OCI-LY1 (cell line): ENCODE measurements around the gene SLC26A2.
A peak's percentile ranks its signal among the peaks of the same experiment; 100 is the strongest.

Source experiments
- H2AFZ ChIP-seq: fragments of 200-600 bp; sonication (generic), shearing (Covaris generic); 2 replicates; pipeline ENCODE4 v1.6.0; 2014; ENCODE audit warnings: antibody characterized with exemption, mild to moderate bottlenecking, low read length
- H3F3A ChIP-seq: fragments of 200-600 bp; sonication (generic), shearing (Covaris generic); 2 replicates; pipeline ENCODE4 v1.6.0; 2014; ENCODE audit warnings: mild to moderate bottlenecking, antibody characterized with exemption, low read length, moderate library complexity; ENCODE audit not compliant: insufficient read depth
- H3K27ac ChIP-seq: fragments of 200-600 bp; sonication (generic); 2 replicates; pipeline ENCODE4 v1.5.1; 2014; ENCODE audit warnings: low read length, mixed run types, mild to moderate bottlenecking, low read depth; ENCODE audit not compliant: poor library complexity, severe bottlenecking
- H3K27me3 ChIP-seq: fragments of 200-600 bp; sonication (generic); 2 replicates; pipeline ENCODE4 v1.6.0; 2014; ENCODE audit warnings: antibody characterized with exemption, mild to moderate bottlenecking, low read length, moderate library complexity; ENCODE audit not compliant: insufficient read depth
- H3K36me3 ChIP-seq: fragments of 200-600 bp; sonication (generic); 2 replicates; pipeline ENCODE4 v1.6.1; 2014; ENCODE audit warnings: mild to moderate bottlenecking, antibody characterized with exemption, low read length, moderate library complexity, mixed read lengths; ENCODE audit not compliant: insufficient read depth
- H3K4me1 ChIP-seq: fragments of 200-600 bp; sonication (generic); 2 replicates; pipeline ENCODE4 v1.5.1; 2014; ENCODE audit warnings: mild to moderate bottlenecking, low read length, moderate library complexity; ENCODE audit not compliant: insufficient read depth, severe bottlenecking
- H3K4me2 ChIP-seq: fragments of 200-600 bp; sonication (generic), shearing (Covaris generic); 2 replicates; pipeline ENCODE4 v1.6.1; 2014; ENCODE audit warnings: low read length
- H3K4me3 ChIP-seq: fragments of 200-600 bp; sonication (generic); 2 replicates; pipeline ENCODE4 v1.5.1; 2014; ENCODE audit warnings: low read length, low read depth, mild to moderate bottlenecking, mixed read lengths; ENCODE audit not compliant: poor library complexity, severe bottlenecking
- H3K79me2 ChIP-seq: fragments of 200-600 bp; shearing (Covaris generic); 2 replicates; pipeline ENCODE4 v1.6.1; 2016; ENCODE audit warnings: mixed run types, low read length, mixed read lengths; ENCODE audit not compliant: insufficient read depth
- H3K9ac ChIP-seq: fragments of 200-600 bp; sonication (generic), shearing (Covaris generic); 2 replicates; pipeline ENCODE4 v1.6.1; 2014; ENCODE audit warnings: mild to moderate bottlenecking, low read length, mixed read lengths
- H3K9me2 ChIP-seq: fragments of 200-600 bp; sonication (generic), shearing (Covaris generic); 2 replicates; pipeline ENCODE4 v1.6.1; 2014; ENCODE audit warnings: low read depth, mild to moderate bottlenecking, low read length, mixed read lengths
- H3K9me3 ChIP-seq: fragments of 200-600 bp; shearing (Covaris generic); 2 replicates; pipeline ENCODE4 v1.6.1; 2014; ENCODE audit warnings: low read length, mixed read lengths
- H4K20me1 ChIP-seq: fragments of 200-600 bp; sonication (generic), shearing (Covaris generic); 2 replicates; pipeline ENCODE4 v1.6.0; 2016; ENCODE audit warnings: mild to moderate bottlenecking, low read length; ENCODE audit not compliant: insufficient read depth
- EZH2 ChIP-seq: fragments of 200-600 bp; sonication (generic), shearing (Covaris generic); IDR thresholded peaks from 2 replicates; pipeline ENCODE4 v1.8.0; 2017; ENCODE audit warnings: borderline replicate concordance, mixed run types, mild to moderate bottlenecking, antibody characterized with exemption, low read length, moderate library complexity, mixed read lengths
- TF ChIP-seq, protein P1 (sequence below): fragments of 200-600 bp; sonication (generic), shearing (Covaris generic); IDR thresholded peaks from 2 replicates; pipeline ENCODE4 v1.5.1; 2017; ENCODE audit warnings: mild to moderate bottlenecking, antibody characterized with exemption, low read length, moderate library complexity, mixed read lengths

SLC26A2 gene

DNA sequence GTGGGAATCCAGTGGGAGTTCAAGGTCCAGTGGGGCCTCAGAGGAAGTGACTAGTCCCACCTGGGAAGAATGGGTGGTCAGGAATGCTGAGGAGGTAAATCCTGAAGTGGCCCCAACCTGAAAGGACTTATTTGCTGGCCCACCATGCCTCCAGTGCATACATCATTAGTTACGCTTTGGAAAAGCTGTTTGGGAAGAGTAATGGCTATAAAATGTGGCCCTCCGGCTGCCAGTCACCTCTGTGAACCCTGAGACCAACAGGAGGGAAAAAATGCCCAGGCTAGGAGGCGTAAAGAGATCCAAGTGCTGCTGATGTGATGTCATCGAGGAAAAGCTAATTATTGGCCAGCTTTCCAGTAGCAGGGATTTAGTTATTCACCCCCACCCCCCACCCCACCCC is 2.7 kb upstream of the SLC26A2 start:
- Histone ChIP-seq H3K27ac (no peak overlapping the region), H3K4me3 (no peak overlapping the region), H3K9ac (no peak overlapping the region), H4K20me1 (no peaks in the 10 kb centered on the region), H3K4me2 (no peak overlapping the region), H3K4me1 (peaks cover 24% of the 10 kb centered on the region), H3K36me3 (no peaks in the 10 kb centered on the region), H3K9me2 (no peaks in the 10 kb centered on the region), H2AFZ (no peak overlapping the region), H3K79me2 (no peaks in the 10 kb centered on the region), H3F3A (no peaks in the 10 kb centered on the region), H3K9me3 (no peaks in the 10 kb centered on the region), H3K27me3 (no peaks in the 10 kb centered on the region)
- no peak for TF ChIP-seq EZH2
- TF ChIP-seq, protein P1, sequence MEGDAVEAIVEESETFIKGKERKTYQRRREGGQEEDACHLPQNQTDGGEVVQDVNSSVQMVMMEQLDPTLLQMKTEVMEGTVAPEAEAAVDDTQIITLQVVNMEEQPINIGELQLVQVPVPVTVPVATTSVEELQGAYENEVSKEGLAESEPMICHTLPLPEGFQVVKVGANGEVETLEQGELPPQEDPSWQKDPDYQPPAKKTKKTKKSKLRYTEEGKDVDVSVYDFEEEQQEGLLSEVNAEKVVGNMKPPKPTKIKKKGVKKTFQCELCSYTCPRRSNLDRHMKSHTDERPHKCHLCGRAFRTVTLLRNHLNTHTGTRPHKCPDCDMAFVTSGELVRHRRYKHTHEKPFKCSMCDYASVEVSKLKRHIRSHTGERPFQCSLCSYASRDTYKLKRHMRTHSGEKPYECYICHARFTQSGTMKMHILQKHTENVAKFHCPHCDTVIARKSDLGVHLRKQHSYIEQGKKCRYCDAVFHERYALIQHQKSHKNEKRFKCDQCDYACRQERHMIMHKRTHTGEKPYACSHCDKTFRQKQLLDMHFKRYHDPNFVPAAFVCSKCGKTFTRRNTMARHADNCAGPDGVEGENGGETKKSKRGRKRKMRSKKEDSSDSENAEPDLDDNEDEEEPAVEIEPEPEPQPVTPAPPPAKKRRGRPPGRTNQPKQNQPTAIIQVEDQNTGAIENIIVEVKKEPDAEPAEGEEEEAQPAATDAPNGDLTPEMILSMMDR = no peak

DNA sequence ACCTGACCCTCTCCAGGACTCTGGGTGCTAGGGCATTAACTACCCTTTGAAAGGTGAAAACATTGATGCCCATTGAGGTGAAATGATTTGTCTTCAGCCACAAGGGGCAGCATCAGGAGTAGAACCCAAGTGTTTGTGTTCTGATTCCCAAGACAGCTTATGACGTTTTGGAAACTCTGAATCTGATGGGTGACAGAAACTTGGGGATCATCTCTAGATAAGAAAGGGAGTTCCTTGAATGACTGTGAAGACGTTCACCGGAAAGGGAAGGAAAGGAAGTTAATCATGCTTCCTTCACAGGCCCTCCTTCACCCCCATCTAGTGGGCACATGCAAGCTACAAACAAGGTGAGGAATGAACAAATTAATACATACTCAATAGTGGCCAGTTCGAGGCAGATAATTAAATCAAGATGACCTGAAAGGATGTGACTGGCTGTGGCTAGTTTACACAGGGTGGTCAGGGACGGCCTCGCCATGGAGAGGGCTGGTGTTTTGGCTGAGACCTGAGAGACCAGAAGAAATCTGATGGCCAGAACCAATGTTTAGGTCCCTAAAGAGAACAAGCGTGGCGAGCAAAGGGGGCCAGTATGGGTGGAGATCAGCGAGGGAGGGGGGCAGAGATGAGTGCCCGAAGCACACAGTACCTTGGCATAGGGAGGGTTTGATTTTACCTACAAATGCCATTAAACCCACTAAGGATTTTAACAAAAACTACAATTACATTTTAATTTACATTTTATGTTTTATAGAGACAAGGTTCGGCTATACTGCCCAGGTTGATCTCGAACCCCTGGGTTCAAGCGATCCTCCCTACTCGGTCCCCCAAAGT is 937 bp upstream of the SLC26A2 start:
- peak overlapping the region; percentile 74 for H3K4me2 ChIP-seq
- peak overlapping the region; percentile 71; the same call in 1 of the 2 replicates for H2AFZ ChIP-seq
- no peaks in the 10 kb centered on the region for H3K9me3 ChIP-seq
- no peaks in the 10 kb centered on the region for H3K9me2 ChIP-seq
- no peaks in the 10 kb centered on the region for H4K20me1 ChIP-seq
- peak overlapping the region; percentile 55 for H3K9ac ChIP-seq
- no peaks in the 10 kb centered on the region for H3K79me2 ChIP-seq
- no peak overlapping the region for H3K27ac ChIP-seq
- no peak for TF ChIP-seq EZH2
- TF ChIP-seq, protein P1 = peak; percentile 95
- peaks cover 24% of the 10 kb centered on the region for H3K4me1 ChIP-seq
- no peaks in the 10 kb centered on the region for H3K27me3 ChIP-seq
- H3F3A ChIP-seq = no peaks in the 10 kb centered on the region
- peak overlapping the region; percentile 74 for H3K4me3 ChIP-seq
- no peaks in the 10 kb centered on the region for H3K36me3 ChIP-seq

DNA sequence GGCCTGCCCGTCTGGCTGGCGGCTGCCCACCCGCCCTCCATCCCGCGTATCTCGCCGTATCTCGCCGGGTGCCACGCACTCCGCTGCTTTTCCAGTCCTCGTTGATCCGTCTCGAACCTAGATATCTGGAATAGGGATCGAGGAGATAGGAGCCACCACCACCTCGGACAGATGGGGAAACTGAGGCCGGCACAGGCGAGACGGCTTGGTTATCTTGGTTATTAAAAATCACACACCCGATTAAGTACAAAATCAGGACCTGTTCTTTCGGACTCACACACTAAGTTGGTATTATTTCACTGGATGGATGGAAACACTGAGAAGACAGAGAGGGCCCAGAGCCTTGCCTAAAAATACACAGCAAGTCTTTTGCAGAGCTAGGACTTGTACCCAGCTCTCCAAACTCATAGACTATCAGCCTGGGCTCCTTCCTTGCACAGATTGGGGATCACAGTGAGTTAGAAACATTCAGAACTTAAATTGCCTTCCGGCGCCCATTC is 678 bp downstream of the SLC26A2 start:
- no peaks in the 10 kb centered on the region for H3K79me2 ChIP-seq
- H3K4me1 ChIP-seq = peaks cover 24% of the 10 kb centered on the region
- TF ChIP-seq, protein P1 = no peak
- no peak for TF ChIP-seq EZH2
- H3K36me3 ChIP-seq = no peaks in the 10 kb centered on the region
- H3K4me2 ChIP-seq = peak overlapping the region; percentile 74
- no peaks in the 10 kb centered on the region for H3K9me2 ChIP-seq
- H4K20me1 ChIP-seq = no peaks in the 10 kb centered on the region
- peak overlapping the region; percentile 74 for H3K4me3 ChIP-seq
- no peak overlapping the region for H3K27ac ChIP-seq
- no peaks in the 10 kb centered on the region for H3K9me3 ChIP-seq
- no peaks in the 10 kb centered on the region for H3K27me3 ChIP-seq
- H3K9ac ChIP-seq = peak overlapping the region; percentile 66
- no peaks in the 10 kb centered on the region for H3F3A ChIP-seq
- H2AFZ ChIP-seq = no peak overlapping the region
